Smooth muscle cell (in vitro differentiated cells): ENCODE results near the gene ARHGEF2. TPM values are rescaled to one million over a fixed set of nuclear protein-coding genes. Genes with fewer than 3 reads are reported as not detected.

ENCODE experiments used
- DNase-seq: peaks from one replicate; lab custom pipeline; 2025; ENCODE audit not compliant: unreplicated experiment; lab: John Stamatoyannopoulos, UW
- H2AFZ ChIP-seq: fragments of 200-600 bp; sonication (generic); 2 replicates; pipeline ENCODE4 v1.6.0; 2016; ENCODE audit warnings: antibody characterized with exemption, low read depth, mild to moderate bottlenecking
- H3F3A ChIP-seq: fragments of 200-600 bp; sonication (generic); 2 replicates; pipeline ENCODE4 v1.6.0; 2017; ENCODE audit warnings: antibody characterized with exemption, low read depth
- H3K27ac ChIP-seq: fragments of 200-600 bp; sonication (generic); 2 replicates; pipeline ENCODE4 v1.5.1; 2016; ENCODE audit warnings: low read depth, mild to moderate bottlenecking
- H3K27me3 ChIP-seq: fragments of 200-600 bp; sonication (generic); 2 replicates; pipeline ENCODE4 v1.6.1; 2016; ENCODE audit warnings: low read depth, mild to moderate bottlenecking
- H3K36me3 ChIP-seq: fragments of 200-600 bp; sonication (generic); 2 replicates; pipeline ENCODE4 v1.5.1; 2016; ENCODE audit warnings: low read depth
- H3K4me1 ChIP-seq: fragments of 200-600 bp; sonication (generic); 2 replicates; pipeline ENCODE4 v1.5.1; 2016; ENCODE audit warnings: low read depth
- H3K4me2 ChIP-seq: fragments of 200-600 bp; sonication (generic); 2 replicates; pipeline ENCODE4 v1.6.0; 2016; ENCODE audit warnings: mild to moderate bottlenecking
- H3K4me3 ChIP-seq: fragments of 200-600 bp; sonication (generic); 2 replicates; pipeline ENCODE4 v1.5.1; 2016; ENCODE audit warnings: mild to moderate bottlenecking
- H3K79me2 ChIP-seq: fragments of 200-600 bp; sonication (generic); 2 replicates; pipeline ENCODE4 v1.6.0; 2016; ENCODE audit warnings: low read depth, mild to moderate bottlenecking
- H3K9ac ChIP-seq: fragments of 200-600 bp; sonication (generic); 2 replicates; pipeline ENCODE4 v1.6.0; 2016; ENCODE audit warnings: low read depth
- H3K9me3 ChIP-seq: fragments of 200-600 bp; sonication (generic); replicated peaks from 2 replicates; pipeline ENCODE4 v1.5.1; 2016; ENCODE audit warnings: low read depth
- H4K20me1 ChIP-seq: fragments of 200-600 bp; sonication (generic); 2 replicates; pipeline ENCODE4 v1.6.0; 2016; ENCODE audit warnings: low read depth
- CTCF ChIP-seq: fragments of 200-600 bp; sonication (generic); IDR thresholded peaks from 2 replicates; pipeline ENCODE4 v1.5.1; 2017; ENCODE audit warnings: borderline replicate concordance, mild to moderate bottlenecking, antibody characterized with exemption; ENCODE audit not compliant: insufficient read depth, poor library complexity, severe bottlenecking
- WGBS: methylation state at CpG from one replicate; pipeline ENCODE4 v1.1.7; 2016; ENCODE audit warnings: low lambda C conversion rate; 5-methylcytosine and 5-hydroxymethylcytosine counted together
- polyA plus RNA-seq: library from polyadenylated mRNA; unstranded; fragments of >200 nt; fragmentation: Nextera tagmentation; extraction: Ambion mirVana; gene quantifications from 2 replicates; pipeline ENCODE4 v1.2.1, GENCODE V29; 2016
- total RNA-seq: library from RNA; depleted of rRNA; stranded (reverse); fragments of >200 nt; gene quantifications from 2 replicates; pipeline ENCODE4 v1.2.3, GENCODE V29; 2014

Gene ARHGEF2
- total and polyA plus RNA-seq, 2 experiments from 2014 or later, result 21.0 to 30.2 TPM

GRCh38 chr1:156021954-156022353 lies 43.6 kb upstream of the ARHGEF2 start:
- H2AFZ ChIP-seq, result no peak overlapping the region
- no peaks in the 10 kb centered on the region for H3K27me3 ChIP-seq
- no peak for TF ChIP-seq CTCF
- no peak overlapping the region for H3K4me3 ChIP-seq
- H3K9ac ChIP-seq, result no peak overlapping the region
- H3K36me3 ChIP-seq, result no peaks in the 10 kb centered on the region
- WGBS, result 94% methylated on average over 2 of the region's 2 CpGs
- H3K9me3 ChIP-seq, result no peaks in the 10 kb centered on the region
- DNase-seq, result no peak
- peaks cover 9% of the 10 kb centered on the region for H3K4me1 ChIP-seq
- peaks cover 15% of the 10 kb centered on the region for H4K20me1 ChIP-seq
- no peak overlapping the region for H3K27ac ChIP-seq
- peaks cover 38% of the 10 kb centered on the region for H3K79me2 ChIP-seq
- H3K4me2 ChIP-seq, result no peak overlapping the region
- H3F3A ChIP-seq, result peaks cover 9% of the 10 kb centered on the region

- no peaks in the 10 kb centered on the region for H3K9me3 ChIP-seq
- H3K4me2 ChIP-seq, result peak overlapping the region; percentile 93
- H3F3A ChIP-seq, result peaks cover 9% of the 10 kb centered on the region
- H3K27ac ChIP-seq, result no peak overlapping the region
- H3K4me3 ChIP-seq, result peak overlapping the region; percentile 70
- peaks cover 24% of the 10 kb centered on the region for H4K20me1 ChIP-seq
- H2AFZ ChIP-seq, result peak overlapping the region; percentile 88
- DNase-seq, result no peak
- H3K9ac ChIP-seq, result no peak overlapping the region
- peaks cover 47% of the 10 kb centered on the region for H3K79me2 ChIP-seq
- no peaks in the 10 kb centered on the region for H3K27me3 ChIP-seq
- TF ChIP-seq CTCF, result no peak
- 19% methylated on average over 4 of the region's 4 CpGs for WGBS
- no peaks in the 10 kb centered on the region for H3K36me3 ChIP-seq
- peaks cover 9% of the 10 kb centered on the region for H3K4me1 ChIP-seq
These were observed 42.7 kb upstream of the ARHGEF2 start for GRCh38 chr1:156021093-156021428.

GRCh38 chr1:156020293-156021092 lies 42.1 kb upstream of the ARHGEF2 start, which contains the start of gene SSR2:
SSR2 (minus strand) TSS chr1:156020951; CDS start chr1:156020167, 784 bp downstream.
- no peaks in the 10 kb centered on the region for H3K27me3 ChIP-seq
- H3K9me3 ChIP-seq, result no peaks in the 10 kb centered on the region
- WGBS, result under 1% methylated on average over 37 of the region's 45 CpGs
- H3K36me3 ChIP-seq, result peaks cover 4% of the 10 kb centered on the region
- peak within 1 kb of the TSS; percentile 88 for H2AFZ ChIP-seq
- peak within 1 kb of the TSS; percentile 70 for H3K4me3 ChIP-seq
- peaks cover 9% of the 10 kb centered on the region for H3K4me1 ChIP-seq
- no peak for TF ChIP-seq CTCF
- H3F3A ChIP-seq, result peaks cover 9% of the 10 kb centered on the region
- peak within 1 kb of the TSS; percentile 78 for H3K9ac ChIP-seq
- peak within 1 kb of the TSS; percentile 93 for H3K4me2 ChIP-seq
- peak within 1 kb of the TSS; percentile 55 for H3K27ac ChIP-seq
- peaks cover 49% of the 10 kb centered on the region for H3K79me2 ChIP-seq
- H4K20me1 ChIP-seq, result peaks cover 26% of the 10 kb centered on the region
- DNase-seq, result peak; percentile 33

GRCh38 chr1:156019946-156020292 lies 41.6 kb upstream of the ARHGEF2 start:
- Histone ChIP-seq H3K36me3 (peaks cover 4% of the 10 kb centered on the region), H3K9ac (peak overlapping the region; percentile 78), H3K9me3 (no peaks in the 10 kb centered on the region), H3K4me1 (peaks cover 9% of the 10 kb centered on the region), H4K20me1 (peaks cover 29% of the 10 kb centered on the region), H3K79me2 (peaks cover 51% of the 10 kb centered on the region), H2AFZ (no peak overlapping the region), H3F3A (peaks cover 9% of the 10 kb centered on the region), H3K4me3 (peak overlapping the region; percentile 70), H3K4me2 (peak overlapping the region; percentile 93), H3K27ac (peak overlapping the region; percentile 55), H3K27me3 (no peaks in the 10 kb centered on the region)
- no peak for TF ChIP-seq CTCF
- no peak for DNase-seq
- WGBS, result 67% methylated on average over 8 of the region's 8 CpGs
